NCI-H1930 (cell line): ENCODE results near the gene TK2.

Source experiments
- DNase-seq, 2 experiments: peaks; one replicate each; lab custom pipeline; 2025; lab: John Stamatoyannopoulos, UW

Gene TK2

GRCh38 chr16:66544016-66544757, 5.7 kb downstream of the TK2 start:
- DNase-seq: no peak

GRCh38 chr16:66543541-66543940, 6.4 kb downstream of the TK2 start:
- DNase-seq: no peak

- no peak for DNase-seq
Observed at GRCh38 chr16:66542396-66542795, 7.5 kb downstream of the TK2 start.

GRCh38 chr16:66541388-66542355, 8.2 kb downstream of the TK2 start:
- no peak for DNase-seq

- DNase-seq: no peak
Observed at GRCh38 chr16:66539623-66540469, 10.1 kb downstream of the TK2 start.

- DNase-seq: no peak
Observed at GRCh38 chr16:66538910-66539309, 11.0 kb downstream of the TK2 start.

GRCh38 chr16:66537236-66537635, 12.7 kb downstream of the TK2 start:
- no peak for DNase-seq

- no peak for DNase-seq
Observed at GRCh38 chr16:66536525-66536924, 13.4 kb downstream of the TK2 start.

GRCh38 chr16:66534376-66534799, 15.5 kb downstream of the TK2 start:
- DNase-seq: no peak

- no peak for DNase-seq
Observed at GRCh38 chr16:66529475-66529874, 20.4 kb downstream of the TK2 start.

GRCh38 chr16:66528294-66528693, 21.6 kb downstream of the TK2 start:
- no peak for DNase-seq

- no peak for DNase-seq
Observed at GRCh38 chr16:66525396-66526180, 24.3 kb downstream of the TK2 start.

GRCh38 chr16:66524601-66525164, 25.2 kb downstream of the TK2 start:
- no peak for DNase-seq

- DNase-seq: no peak
Observed at GRCh38 chr16:66523861-66524354, 26.0 kb downstream of the TK2 start.

- no peak for DNase-seq
Observed at GRCh38 chr16:66522816-66523590, 26.9 kb downstream of the TK2 start.

GRCh38 chr16:66521951-66522771, 27.8 kb downstream of the TK2 start:
- no peak for DNase-seq

- no peak for DNase-seq
Observed at GRCh38 chr16:66521252-66521713, 28.6 kb downstream of the TK2 start.

GRCh38 chr16:66520406-66521170, 29.3 kb downstream of the TK2 start:
- no peak for DNase-seq
